GM21576 (cell line): ENCODE data around the gene BSCL2.
A peak's percentile ranks its signal among the peaks of the same experiment; 100 is the strongest.
"Not testable (repeated sequence)": the region's sequence is repeated elsewhere in the genome, so short reads cannot be mapped to it uniquely, and the experiment has no call there.

Source experiments
- ATAC-seq: cut with Tn5 transposase; IDR thresholded peaks from one replicate; pipeline ENCODE4 v1.9.1; 2021; ENCODE audit warnings: mild to moderate bottlenecking, moderate library complexity; ENCODE audit not compliant: unreplicated experiment

The BSCL2 gene

DNA sequence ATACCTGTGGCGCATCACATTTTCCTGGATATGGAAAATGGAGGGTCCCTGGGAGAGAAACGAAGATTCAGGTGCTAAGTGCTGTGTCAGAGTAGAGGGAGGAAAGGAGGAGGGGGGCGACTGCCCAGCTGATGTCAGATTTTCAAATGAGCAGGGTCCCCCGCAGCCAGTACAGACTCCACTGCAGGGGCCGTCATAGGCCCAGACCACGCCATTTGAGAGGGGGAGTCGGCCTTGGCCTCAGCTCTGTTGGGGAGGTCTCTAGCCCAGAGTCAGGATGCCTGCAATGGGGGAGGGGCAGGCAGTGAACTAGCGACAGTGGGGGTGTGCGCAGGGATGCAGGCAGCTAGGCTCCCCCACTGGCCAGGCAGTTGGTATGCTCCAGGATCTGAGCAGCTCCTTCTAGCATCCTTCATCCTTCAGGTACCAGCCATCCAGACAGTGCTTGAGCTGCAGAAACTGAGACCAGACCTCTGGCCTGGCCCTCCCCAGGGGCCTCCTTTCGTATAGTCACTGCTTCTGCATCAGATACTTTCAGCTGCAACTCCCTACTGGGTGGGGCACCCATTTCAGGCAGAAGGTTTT, at the start of gene BSCL2, which contains the start of gene GNG3:
TSS of gene BSCL2 (minus strand) at position 148 of the 585 bp plus-strand sequence. CDS start 229 bp downstream, outside the sequence.
TSS of gene GNG3 (plus strand) at position 400 of the 585 bp plus-strand sequence. CDS start 620 bp downstream, outside the sequence.
- no peak for ATAC-seq

DNA sequence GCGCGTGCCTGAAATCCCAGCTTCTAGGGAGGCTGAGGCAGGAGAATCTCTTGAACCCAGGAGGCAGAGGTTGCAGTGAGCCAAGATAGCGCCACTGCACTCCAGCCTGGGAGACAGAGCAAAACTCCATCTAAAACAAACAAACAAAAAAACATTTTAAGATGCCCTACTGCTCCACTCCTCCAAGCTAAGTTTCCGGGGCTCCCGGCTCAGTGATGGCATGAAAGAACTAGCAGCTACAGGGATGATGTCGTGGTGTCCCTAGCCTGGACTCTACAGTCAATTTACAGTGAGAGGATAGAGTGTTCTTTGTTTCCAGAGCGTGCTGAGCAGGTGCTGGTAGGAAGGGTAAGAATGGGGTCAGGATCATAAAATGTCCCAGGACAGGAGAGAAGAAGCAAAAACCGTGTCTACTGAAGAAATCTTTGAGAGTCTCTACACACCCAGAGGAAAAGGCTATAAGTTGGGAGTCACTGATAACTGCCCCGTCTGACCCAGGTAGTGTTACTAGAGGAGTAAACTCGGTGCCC, 47.9 kb upstream of the BSCL2 start:
- ATAC-seq, result no peak

DNA sequence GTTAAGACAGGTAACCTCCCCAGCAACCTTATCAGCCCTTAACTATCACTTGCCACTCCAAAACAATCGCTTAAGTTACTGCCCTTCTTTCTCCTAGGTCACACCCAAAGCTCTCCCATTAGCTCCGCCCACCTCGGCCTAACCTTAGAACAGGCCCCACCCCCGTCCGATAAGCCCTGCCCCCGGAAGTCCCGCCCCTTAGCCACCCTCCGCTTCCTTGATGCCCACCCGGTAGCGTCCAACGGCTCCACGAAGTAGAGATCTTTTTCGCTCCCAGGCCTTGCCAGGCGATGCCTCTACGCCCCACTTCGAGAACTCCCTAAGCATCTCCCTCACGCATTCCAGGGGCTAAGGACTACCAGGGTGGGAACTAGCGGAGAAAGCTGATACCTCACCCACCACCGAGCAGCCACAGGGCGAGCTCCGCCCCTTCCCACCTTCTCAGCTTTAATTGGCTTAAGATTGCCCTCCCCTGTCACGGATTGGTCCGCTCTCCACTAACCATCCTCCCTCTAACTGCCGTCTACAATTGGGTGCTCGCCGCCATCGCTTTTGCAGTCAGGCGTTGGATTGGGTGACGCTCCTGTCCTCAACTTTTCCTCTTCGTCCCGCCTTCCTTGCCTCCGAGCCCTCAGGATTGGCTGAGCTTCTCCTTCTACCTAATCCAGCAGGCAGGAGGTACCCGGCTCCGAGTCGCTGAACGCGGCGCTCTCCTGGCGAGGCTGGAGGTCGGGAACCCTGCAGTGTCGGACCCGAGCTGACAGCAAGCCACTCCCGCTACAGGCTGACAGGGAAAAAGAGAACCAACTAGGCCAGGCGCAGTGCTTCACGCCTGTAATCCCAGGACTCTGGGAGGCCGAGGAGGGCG, 46.7 kb upstream of the BSCL2 start, which contains the start of gene ZBTB3:
TSS of gene ZBTB3 (minus strand) at position 425 of the 868 bp plus-strand sequence. CDS start 496 bp downstream, outside the sequence.
- peak; percentile 95 for ATAC-seq

DNA sequence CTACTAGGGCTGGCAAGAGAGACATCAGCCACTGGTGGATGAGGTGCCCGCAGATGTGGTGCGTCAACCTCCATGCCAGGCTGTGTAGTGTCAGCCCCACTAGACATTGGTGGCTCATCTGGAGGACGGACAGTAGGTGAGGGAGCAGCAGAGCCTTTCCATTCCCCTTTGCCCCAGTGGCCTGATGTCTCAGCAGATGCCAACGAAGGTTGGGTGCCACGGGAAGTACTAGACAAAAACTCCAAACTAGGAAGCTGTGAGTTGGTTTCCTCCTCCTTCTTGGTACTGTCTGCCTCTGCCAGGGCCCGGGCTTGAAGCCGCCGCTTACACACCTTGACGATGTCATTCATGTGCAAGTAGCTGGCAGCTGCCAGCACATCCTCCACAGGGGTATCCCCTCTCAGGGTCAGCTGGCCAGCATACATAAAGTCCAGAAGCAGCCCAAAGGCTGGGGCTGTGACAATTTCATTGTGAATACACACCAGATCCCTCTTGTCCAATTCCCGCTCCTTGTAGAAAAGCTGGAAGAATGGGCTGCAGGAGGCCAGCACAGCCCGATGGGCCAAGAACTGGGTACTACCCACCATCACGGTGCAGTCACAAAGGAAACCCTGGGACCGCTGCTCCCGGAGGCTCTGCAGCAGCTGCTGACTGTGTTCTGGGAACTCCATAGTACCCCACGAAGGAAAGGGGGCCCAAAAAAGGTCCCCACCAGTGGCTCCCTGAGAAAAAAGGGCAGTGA, 45.9 kb upstream of the BSCL2 start:
- no peak for ATAC-seq

DNA sequence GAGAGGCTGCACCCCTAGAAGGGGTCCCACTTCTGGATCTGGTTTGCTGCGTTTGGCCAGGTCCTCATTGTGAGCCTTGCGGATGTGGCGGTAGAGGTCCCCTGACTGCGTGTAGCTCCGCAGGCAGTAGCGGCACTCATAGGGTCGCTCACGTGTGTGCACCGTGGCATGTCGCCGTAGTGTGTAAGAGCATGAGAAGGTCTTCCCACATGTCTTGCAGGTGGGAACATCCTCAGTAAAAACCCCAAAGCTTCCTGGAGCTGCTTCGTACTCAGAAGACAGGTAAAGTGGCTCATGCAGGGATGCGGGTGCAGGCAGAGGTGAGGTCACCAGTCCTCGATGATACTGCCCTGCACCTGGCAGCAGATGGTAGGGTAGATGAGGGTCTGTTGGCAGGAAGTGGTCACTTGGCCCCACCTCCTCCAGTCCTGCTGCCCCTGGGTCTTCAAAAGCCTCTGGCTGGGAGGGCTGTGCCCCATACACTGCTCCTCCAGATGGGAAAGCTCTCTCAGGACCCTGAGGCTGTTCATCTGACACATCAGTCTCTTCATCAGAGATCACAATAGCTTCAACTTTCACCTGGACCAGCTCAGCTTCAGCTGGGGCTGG, 45.1 kb upstream of the BSCL2 start:
- no peak for ATAC-seq

DNA sequence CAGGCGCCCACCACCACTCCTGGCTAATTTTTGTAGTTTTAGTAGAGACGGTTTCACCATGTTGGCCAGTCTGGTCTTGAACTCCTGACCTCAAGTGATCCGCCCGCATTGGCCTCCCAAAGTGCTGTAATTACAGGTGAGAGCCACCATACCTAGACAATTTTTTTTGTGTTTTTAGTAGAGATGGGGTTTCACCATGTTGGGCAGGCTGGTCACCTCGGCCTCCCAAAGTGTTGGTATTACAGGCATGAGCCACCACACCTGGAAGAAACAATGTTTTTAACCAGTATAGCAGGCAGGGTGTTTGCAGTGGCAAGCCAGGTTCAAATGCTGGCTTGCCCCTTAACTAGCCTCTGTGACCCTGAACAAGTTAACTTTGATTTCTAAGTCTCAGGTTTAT, 42.7 kb upstream of the BSCL2 start:
- ATAC-seq, result not testable (repeated sequence)

DNA sequence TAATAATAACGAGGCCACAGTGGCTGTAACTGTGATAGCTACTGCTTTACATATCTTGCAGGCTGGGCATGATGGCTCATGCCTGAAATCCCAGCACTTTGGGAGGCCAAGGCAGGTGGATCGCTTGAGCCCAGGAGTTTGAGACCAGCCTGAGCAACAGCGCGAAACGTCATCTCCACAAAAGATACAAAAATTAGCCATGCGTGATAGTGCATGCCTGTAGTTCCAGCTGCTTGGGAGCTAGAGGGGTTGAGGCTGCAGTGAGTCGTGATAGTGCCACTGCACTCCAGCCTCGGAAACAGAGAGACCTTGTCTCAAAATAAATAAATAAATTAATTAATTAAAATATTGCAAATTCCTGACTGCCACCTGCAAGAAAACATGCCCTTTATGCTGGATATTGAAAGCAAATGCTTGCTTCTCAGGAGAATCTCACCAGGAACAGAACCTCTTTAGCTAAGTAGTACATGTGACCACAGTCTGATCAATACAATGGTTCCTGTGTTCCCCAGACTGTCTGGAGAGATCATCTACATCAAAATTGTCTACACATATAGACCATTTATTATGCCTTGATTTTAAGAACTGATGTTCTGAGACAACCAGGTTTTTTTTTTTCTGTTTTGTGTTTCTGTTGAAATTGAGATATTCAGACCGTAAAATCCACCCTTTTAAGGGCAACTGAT, 40.4 kb upstream of the BSCL2 start:
- ATAC-seq, result no peak

DNA sequence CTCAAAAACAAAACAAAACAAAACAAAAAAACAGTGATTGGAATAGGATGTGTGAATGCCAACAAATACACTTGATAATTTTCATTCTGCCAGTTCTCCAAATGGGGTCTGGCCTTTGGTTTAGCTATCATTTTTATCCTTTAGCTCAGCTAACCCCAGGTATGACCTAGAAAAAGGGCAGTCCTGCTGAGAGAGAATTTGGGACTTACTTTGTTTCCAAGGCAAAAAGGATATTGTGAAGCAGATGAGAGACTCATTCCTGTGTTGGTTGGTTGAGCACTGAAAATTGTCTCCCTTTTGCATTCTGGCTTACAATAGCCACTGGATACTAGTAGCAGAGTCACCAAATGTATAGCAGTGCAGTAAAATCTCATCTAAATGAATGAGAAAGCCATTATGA, 30.0 kb upstream of the BSCL2 start:
- no peak for ATAC-seq

DNA sequence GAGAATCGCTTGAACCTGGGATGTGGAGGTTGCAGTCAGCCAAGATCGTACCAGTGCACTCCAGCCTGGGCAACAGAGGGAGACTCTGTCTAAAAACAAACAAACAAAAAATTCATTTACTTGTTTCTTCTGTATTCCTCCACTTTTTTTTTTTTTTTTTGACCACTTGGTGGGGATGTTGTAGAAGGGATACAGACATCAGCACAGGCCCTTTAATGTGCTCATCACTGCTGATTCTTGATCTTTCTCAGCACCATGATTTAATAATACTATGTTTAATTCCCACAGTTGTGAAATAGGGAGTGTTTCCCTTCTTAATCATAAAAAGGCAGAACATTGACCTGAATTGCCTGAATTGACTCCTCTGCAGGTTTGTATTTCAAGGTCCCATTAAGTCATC, 25.6 kb upstream of the BSCL2 start:
- ATAC-seq, result no peak

DNA sequence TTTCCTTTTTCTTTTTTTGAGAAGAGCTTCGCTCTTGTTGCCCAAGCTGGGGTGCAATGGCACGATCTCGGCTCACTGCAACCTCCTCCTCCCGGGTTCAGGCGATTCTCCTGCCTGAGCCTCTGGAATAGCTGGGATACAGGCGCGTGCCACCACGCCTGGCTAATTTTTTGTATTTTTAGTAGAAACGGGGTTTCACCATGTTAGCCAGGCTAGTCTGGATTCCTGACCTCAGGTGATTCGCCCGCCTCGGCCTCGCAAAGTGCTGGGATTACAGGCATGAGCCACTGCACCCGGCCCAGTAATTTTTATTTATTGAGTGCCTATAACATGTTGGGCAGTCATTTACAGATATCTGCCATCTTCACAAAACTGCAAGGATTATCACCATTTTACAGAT, 22.9 kb upstream of the BSCL2 start:
- not testable (repeated sequence) for ATAC-seq

DNA sequence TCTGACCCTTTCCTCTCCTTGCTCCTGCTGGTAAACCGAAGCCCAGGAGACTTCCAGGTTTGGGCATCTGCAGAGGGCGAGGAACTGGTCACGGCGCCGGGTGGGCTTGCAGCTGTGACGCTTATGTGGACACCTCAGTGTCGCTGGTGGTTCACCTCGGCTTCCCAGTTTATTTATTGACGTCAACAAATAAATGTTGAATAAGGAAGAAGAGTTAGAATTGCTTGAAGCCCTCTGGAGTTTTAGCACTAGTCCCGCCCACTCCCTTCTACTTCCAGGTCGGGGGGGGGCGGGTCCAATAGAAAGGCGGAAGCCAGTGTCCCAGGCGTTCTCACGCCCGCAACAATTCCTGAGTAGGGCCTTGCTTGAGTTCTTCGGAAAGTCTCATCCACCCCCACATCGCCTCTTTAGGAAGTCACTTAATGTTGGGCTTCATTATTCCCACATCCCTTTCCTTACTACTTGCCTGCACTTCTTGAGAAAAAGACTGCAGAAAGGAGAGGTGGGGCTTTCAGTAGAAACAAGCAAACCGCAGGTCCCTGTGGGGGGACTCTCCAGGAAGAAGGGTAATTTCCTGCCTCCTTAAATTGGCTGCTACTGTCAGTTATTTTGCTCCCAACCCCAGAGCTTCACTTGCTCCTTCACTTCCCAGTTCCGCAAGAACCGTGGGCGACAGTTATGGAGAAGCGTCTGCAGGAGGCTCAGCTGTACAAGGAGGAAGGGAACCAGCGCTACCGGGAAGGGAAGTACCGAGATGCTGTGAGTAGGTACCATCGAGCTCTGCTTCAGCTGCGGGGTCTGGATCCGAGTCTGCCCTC, 21.2 kb upstream of the BSCL2 start, which contains the start of gene TTC9C:
TSS of gene TTC9C (plus strand) at position 316 of the 818 bp plus-strand sequence. CDS start at position 679, 363 bp downstream.
- ATAC-seq, result peak; percentile 16

DNA sequence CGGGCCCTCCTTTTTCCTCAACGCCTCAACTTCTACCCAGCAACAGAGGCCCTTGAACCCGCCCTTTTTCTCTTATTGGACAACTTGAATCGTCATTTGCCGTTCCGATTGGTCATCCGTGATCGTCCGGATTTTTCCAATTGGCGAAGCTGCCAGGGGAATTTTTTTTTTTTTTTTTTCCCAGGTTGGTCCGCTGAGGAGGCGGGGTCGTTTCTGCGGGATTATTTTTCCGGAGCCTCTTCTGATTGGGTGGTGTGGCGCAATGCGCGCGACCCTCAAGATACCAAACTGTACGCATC, 20.6 kb upstream of the BSCL2 start:
- peak; percentile 54 for ATAC-seq

DNA sequence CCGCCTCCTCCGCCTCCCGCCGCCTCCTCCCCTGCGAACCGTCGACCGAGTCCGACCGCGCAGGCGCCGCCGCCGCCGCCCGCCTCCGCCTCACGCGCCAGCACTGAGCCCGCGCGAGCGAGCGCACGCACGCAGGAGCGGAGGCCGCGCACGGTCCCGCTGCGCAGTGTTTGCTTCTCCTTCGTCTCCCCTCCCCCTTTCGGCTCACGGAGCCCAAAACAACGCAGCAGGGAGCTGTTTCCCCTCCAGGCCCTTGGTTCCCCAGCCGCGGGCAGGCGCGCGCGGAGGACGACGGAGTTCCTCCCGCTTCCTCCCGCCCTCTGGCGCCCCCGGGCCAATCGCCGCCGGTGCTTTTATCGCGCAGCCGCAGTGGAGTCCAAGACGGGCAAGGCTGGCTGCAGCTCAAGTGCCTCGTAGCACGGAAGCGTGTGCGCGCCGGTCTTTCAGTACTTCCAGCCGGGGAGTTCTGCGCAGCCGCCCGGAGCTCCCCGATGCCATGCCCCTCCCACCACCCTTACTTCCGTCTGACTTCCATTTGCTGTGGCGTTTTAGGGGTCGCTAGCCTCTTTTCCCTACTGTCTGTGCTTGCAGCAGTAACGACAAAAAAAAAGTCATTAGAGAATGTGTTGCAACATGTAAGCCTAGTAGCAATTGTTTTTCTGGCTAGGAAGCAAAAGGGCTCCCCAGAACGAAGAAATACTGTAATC, 20.1 kb upstream of the BSCL2 start, which contains the start of gene HNRNPUL2:
TSS of gene HNRNPUL2 (minus strand) at position 293 of the 707 bp plus-strand sequence. CDS start 301 bp downstream, outside the sequence.
- peak; percentile 64 for ATAC-seq

DNA sequence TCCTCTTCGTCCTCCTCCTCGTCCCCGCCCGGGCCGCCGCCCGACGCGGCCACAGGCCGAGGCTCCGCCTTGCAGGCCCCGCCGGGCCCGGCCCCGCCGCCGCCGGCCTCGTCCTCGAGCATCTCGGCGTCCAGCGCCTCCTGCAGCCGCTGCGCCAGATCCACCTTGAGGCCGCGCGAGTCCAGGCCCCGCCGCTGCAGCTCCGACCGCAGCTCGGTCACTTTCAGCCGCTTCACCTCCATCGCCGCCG, 19.6 kb upstream of the BSCL2 start:
- ATAC-seq, result no peak

DNA sequence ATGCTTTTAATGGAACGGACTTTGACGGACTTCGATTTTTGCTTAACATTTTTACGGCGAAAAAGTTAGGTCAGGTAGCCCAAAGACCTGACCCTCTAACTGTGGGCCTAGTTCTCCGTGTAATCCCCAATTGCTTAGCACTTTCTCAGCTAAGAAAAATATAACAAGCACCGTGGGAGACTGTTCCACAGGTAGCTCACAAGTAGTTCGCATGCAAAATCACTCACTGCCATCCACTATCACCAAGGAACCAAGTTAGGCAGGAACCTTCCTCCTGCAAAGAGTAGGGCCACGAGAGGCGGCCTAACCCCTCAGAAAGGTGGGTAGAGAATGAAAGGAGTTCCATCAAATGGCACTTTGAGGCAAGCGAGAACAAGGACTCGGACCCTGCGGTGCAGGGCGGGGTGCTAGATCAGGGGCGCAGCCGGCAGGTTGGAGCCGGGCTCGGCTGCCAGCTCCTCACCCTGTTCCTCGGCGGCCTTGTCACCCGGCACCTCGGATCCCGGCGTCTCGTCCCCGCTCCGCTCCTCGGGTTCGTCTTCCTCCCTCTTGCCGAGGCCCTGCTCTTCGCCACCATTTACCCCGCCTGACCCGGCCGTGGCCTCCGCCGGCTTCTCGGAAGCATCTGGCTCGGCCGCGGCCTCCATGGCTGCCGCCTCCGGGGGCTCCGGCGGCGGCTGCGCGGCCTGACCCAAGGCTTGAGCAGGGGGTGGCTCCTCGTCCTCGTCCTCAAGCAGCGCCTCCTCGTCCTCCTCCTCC, 19.1 kb upstream of the BSCL2 start:
- peak; percentile 1 for ATAC-seq

DNA sequence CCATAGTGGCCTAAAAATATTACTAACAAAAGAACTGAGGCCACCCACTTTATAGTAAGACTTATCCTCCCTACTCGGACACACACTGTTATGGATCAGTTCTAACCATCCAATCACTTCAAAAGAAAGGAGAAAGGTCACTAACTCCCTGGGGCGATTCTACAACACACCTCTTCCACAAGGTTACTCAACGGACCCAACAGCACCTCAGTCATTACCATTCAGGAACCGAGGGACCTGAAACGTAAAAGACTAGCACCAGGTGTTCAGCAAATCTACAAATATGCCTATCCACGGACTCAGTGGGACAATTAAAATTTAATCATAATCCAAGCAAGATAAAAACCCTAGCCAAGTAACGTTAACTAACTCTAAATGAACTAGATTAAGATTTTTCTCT, 18.4 kb upstream of the BSCL2 start:
- ATAC-seq, result no peak

DNA sequence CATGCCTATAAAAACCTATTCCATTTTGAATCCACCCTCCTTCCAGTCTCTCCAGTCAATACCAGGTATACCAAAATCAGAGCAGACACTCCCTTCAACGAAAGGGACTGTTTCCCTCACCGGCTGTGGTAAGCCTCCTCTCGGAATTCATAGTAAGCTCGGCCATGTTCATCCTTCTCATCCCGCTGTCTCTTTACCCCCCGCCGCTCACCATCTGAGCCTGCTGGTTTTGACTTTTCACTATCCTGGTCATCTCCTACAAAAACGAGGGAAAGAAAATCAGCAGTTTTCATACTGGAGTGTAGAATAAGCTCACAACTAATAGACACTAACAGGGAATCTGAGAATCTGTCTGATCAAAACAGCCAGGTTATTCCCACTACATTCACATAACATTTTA, 16.9 kb upstream of the BSCL2 start:
- ATAC-seq, result no peak

DNA sequence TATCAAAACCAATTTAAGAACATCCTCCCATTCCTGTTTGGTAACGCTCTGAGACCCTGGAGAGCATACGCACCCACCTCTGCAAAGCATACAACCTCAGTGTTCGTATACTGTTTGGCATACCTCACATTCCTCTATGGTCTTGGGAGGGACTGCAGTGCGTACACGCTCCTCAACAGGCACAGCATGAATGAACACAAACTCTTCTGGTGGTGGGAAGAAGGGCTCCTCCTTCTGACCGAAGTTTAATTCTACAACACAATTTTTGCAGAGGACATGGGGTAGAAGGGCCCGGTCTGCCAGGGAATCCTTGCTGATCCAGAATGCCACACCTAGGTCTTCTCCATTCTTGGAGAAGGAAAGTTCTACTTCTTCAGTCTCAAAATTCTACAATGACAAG, 14.8 kb upstream of the BSCL2 start:
- no peak for ATAC-seq
